CD4-positive, alpha-beta T cell treated with Interleukin-17A for 1 hour (primary cell): ENCODE measurements around the gene CD164.
"Not testable (repeated sequence)": the region's sequence is repeated elsewhere in the genome, so short reads cannot be mapped to it uniquely, and the experiment has no call there.

Experiments used
- DNase-seq: peaks from one replicate; pipeline ENCODE4 v3.0.0-alpha.2; 2020

CD164 gene

DNA sequence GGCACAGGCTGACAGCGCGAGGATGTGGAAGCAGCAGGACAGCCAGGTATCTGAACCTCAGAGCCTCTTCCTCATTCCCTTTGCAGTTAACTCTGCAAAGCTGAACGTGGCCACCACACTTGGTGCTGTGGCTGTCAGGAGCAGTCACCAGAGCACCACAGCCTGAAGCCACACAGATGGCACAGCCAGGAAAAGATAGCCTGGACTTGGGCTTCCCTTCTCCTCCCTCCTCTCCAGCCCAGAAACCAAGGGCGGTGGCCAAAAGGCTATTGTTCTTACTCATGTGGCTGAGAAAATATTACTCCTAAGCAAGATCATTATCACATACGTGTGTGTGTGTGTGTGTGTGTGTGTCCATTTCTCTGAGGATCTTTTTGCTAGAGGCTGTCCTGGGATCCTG lies 39.8 kb downstream of the CD164 start:
- no peak for DNase-seq

DNA sequence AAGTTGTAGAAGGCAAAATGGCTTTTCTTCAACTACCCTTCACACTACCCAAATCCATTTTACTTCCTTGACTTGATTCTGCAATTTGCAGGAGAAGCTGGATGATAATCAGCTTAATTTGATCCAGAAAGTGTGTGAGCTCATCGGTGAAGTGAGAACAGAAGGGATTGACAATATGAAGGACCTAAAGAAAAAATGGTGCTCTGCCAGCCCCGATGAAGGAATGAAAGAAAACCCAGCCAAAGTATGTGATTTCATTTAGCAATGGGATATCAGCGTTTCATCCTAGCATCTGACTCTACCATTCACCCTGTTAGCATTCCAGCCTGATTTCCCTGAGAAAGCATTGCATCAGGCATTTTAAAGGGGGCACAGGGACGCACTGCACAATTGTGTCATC lies 41.5 kb downstream of the CD164 start:
- DNase-seq, result no peak

DNA sequence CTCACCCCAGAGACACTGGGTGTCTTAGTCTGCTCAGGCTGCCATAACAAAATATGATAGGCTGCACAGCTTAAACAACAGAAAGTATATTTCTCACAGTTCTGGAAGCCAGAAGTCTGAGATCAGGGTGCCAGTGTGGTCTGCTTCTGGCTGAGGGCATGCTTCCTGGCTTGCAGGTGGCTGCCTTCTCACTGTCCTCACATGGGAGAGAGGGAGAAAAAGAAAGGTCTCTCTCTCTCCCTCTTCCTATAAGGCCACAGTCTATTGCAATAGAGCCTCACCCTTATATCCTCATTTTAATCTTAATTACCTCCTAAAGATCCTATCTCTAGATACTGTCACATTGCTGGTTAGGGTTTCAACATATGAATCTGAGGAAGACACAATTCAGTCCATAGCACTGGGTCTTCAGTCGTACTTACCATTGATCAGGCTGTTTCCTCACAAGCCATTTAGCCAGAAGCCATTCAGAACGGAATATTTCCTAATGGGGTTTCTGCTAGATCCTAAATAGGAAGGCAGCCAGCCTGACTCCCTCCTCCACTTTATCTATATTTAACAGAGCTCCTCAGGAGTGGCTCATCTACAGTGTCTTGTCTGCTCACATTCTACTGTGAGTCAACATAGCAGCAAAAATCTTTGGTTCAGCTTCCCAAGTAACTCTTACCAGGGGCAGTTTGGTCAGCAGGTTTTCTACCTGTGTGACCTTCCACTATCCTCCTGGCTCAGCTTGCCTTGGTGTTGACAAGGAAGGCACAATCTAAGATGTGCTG lies 42.2 kb downstream of the CD164 start:
- no peak for DNase-seq

DNA sequence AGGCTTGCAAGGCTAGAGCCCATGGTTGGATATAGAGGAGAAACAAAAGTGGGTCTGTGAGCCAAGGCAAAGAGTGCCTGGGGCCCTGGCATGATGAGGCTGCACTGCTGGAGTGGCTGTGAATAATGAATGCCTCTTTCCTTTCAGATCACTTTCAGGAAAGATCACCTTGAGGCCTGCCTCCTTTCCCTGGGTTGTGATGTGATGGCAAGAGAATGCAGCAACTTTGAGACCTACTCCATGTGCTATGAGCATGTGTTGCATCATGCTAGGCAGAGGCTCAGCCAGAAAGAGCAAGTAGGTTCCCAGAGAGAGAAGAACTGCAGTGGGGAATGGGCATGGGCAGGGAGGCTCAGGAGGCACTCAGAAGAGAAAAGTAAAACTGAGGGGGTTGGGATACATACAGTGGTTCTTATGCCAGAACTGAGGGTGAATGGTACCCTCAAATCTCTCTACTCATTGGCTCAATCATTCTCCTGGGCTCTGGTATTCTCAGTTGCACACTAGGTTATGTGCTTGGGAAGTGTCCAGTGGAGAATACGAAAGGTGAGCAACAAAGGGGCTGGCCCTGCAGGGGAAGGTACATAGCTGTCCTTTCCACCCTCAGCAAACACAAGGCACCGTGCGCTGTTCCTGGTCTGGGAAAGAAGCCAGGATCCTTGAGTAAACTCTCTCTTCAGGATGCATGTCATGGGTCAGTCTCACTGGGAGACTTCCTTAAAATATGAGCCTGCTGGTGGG lies 45.9 kb downstream of the CD164 start:
- DNase-seq, result no peak

DNA sequence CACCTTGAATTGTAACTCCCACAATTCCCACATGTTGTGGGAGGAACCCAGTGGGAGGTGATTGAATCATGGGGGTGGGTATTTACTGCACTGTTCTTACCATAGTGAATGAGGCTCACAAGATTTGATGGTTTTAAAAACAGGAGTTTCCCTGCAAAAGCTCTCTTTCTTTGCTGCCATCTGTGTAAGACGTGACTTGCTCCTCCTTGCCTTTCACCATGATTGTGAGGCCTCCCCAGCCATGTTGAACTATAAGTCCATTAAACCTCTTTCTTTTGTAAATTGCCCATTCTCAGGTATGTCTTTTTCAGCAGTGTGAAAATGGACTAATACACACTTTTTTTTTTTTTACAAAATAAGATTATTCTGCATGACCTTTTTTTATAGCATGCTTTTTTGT lies 48.4 kb downstream of the CD164 start:
- DNase-seq, result not testable (repeated sequence)

DNA sequence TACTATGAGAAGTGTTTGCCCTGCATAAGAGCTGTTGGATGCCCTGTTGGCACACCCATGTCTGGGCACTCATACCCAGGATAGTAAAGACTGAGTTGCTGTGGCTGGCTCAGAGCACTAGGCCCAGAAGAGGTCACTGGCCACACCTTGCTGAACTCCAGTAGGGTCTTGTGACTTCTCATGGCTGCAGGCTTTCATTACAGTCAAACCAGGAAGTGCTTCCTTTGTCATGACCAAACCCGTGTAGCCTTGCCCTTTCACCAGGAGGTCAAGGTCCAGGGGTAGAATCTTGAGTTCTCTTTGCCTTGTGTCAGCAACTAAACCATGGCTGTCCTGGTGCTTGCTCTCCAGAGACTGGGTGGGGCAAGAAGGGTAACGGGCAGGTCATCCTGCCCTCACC lies 49.5 kb downstream of the CD164 start:
- DNase-seq, result no peak

DNA sequence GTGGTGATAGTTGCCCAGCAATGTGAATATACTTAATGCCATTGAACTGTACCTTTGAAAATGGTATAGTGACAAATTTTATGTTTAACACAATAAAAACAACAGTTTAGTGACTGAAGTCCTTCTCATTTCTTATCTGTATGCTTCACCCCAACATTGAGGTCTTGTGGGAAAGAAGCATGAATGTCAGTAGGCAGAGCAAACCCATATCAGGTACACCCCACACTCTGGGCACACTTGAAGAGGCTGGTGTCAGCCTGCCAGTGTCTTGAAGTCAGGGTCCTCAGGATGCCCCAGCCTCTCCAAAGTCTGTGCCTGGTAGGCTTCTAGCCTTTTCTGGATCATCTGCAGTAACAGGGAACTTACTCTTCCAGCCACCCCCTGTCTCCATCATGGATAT lies 51.2 kb downstream of the CD164 start:
- DNase-seq, result no peak

DNA sequence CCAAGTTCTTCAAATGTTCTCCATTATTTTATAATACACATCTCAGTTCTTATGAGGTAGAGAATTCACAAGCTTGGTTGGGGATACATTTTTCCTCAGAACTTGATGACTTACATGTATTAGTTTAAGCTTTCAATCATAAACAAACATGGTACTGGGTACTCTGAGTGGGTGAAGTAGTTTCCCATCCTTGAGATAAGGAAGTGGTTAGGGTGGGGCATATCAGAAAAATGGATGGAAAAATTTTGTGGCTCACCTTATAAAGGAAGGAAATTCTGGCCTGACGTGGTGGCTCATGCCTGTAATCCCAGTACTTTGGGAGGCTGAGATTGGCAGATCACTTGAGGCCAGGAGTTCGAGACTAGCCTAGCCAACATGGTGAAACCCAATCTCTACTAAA lies 52.0 kb downstream of the CD164 start:
- DNase-seq, result no peak

DNA sequence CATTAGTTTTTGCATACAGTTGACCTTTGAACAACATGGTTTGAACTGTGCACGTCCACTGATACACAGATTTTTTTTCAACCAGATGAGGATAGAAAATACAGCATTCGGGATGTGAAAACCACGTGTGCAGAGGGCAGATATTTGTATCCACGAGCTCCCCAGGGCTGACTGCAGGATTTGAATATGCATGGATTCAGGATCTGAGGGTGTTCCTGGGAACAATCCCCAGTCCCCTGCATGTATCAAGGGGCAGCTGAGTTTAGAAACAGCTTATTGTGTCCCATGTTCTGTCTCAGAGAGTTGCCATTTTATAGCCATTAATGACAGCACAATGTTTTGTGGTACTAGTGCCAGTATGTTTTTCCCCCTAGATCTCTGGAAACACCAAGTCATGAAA lies 53.6 kb downstream of the CD164 start:
- DNase-seq, result no peak

DNA sequence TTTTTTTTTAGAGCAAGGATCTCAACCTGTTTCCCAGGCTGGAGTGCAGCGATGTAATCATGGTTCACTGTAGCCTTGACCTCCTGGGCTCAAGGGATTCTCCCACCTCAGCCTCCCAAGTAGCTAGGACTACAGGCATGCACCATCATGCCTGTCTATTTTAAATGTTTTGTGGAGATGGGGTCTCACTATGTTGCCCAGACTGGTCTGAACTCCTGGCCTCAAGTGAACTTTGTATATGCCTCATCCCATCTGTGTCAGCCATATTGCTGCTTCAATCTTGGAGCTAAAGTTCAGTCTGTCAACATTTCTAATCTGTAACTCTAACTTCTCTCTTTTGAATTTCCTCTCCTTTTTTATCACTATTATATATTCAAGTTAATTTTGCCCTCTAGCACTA lies 54.3 kb downstream of the CD164 start:
- no peak for DNase-seq

DNA sequence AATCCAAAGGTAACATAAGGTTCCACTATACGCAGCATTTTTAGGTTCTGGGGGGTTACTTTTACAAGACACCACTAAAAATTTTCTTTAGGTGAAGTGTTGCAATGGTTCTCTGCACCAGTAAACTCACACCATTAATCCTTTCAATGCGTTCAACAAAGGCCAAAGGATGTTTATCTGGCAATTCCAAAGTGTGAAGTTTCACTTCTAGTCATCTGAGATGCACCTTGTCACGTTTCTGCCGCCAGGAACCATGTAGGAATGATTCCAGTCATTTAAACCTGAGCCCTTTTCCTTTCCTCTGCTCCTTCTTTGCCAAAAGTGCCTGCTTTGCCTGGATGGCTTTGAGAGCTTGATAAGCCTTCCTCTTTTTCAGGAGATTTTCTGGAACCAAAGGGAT lies 54.8 kb downstream of the CD164 start:
- no peak for DNase-seq

DNA sequence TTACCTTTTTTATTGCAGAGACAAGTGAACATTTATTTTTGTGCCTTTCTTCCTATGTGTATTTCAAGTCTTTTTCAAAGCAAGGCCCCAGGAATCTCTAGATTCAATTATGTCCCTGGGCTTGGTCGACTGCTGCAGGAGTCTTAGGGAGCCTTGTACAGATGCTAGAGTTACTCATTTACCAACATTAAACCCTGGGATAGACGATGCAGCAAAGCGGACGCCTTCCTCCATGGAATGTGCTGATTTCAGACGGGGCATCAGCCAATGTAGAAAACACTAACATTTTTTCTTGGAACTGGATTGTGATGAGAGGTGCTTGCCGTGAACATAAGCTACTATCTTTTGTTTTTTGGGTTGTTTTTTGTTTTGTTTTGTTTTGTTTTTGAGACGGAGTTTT lies 55.9 kb downstream of the CD164 start:
- DNase-seq, result no peak

DNA sequence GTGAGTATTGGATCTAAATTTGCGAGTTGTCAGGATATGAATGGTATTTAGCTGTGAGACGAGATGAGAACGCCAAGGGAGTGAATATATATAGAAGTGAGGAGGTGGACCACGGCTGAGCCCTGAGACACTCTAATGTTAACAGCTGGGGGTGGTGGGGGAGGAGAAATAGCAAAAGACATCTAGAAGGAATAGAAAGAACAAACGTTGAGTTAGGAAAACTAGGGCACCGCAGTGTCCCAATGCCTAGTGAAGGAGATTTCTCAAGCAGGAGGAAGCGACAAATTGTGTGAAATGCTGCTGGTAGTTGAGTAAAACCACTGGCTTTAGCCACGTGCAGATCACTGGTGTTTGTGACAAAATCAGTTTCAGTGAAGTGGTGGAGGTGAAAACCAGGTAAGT lies 56.9 kb downstream of the CD164 start:
- DNase-seq, result no peak

DNA sequence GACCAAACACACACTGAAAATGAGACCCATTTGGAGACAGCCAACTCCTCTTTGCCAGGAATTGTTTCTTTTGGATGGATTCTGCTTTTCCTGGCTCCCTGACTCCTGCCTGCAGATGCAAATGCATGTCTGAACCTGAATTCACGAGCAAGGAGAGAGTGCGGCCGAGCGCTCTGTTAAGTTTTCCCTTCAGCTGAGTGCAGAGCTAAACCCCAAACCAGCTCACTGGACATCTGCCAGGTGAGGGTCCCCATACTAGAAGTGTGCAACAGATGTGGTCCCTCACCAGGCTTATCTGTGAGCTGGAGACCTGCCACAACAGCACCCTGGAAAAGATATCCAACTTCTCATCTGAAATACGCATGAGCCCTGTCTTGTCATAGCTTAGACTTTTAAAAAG lies 59.0 kb downstream of the CD164 start:
- DNase-seq, result no peak

DNA sequence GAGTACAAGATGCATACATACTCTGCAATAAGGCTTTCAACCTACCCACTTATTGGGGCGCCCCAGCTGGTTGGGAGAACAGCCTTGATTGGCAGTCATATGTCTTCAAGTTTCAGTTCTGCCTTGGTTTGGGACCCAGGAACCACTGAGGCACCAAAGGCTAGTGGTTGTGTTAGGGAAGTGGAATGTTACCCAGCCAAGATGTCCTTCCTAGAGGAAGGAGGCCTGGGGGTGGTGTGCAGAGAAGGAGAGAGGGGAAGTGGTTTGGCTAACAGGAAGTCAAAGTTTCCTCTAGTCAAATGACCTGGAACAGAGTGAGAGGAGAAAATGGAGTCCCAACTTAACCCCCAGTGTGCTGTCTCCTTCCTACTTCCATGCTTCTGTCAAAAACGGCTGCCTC lies 59.4 kb downstream of the CD164 start:
- DNase-seq, result peak; percentile 11

DNA sequence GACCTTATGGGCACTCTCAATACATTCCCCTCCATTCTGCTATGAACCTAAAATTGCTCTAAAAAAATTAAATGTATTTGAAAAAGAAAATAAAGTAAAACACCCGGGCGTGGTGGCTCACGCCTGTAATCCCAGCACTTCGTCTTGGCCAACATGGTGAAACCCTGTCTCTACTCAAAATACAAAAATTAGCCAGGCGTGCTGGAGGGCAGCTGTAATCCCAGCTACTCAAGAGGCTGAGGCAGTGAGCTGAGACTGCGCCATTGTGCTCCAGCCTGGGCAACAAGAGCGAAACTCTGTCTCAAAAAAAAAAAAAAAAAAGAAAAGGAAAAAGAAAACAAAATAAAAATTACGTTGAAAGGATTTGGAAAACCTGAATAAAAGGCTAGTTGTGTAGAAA lies 60.5 kb downstream of the CD164 start:
- no peak for DNase-seq

DNA sequence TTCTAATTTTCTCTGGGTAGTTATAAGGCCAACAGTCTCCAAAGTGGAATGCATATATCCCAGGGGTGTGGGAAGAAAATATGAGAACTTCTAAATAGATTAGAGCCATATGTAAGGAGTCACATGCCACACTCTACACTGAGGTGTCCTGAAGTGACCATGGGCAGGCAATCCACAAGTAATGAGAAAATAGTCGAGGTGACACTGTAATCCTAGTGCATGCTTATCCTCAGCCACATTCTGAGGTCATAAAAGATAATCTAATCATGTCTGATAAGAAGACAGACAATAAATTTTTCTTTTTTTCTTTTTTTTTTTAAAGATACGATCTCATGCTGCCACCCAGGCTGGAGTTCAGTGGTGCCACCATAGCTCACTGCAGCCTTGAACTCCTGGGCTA lies 62.2 kb downstream of the CD164 start:
- DNase-seq, result no peak

DNA sequence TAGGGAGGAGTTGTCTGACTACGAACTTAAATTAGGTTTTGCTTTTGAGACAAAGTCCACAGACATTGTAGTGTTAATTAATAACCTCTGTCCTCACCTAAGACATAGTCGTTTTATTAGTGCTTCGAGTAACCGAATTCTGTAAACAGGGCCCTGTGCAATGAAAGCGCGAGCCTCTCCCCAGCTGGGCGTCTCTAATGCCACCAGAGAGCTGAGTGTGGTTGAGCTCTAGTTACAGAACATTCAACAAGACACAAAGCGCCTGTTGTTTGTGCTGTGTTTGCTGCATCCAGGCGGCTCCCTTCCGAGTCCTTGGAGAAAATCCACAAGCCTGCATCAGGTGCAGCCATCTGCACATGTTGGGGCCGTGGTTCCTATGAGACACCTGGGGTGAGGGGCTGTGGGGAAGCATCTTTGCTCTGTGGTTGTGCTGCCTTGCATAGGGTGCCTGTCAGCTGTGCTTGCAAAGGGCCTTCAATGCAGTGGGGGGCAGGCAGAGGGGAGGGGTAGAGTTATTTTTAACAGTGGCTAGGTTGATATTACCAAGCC lies 63.9 kb downstream of the CD164 start:
- no peak for DNase-seq

DNA sequence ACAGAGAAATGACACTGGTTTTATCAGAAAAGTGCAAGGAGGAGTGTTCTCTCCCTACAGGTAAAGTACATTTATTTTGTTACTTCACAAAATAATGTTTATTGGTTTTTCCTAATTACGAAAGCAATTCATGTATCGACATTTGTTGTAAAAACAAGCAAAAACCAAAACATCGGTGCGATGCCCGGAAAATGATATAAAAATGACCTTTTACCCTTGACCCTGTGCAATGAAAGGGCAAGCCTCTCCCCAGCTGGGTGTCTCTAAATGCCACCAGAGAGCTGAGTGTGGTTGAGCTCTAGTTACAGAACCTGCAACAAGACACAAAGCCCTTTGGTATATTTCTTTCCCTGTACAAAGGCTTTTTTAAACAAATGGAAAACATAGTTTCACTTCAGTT lies 65.4 kb downstream of the CD164 start:
- no peak for DNase-seq
